ENCODE measurements around the gene COL25A1.

DNA sequence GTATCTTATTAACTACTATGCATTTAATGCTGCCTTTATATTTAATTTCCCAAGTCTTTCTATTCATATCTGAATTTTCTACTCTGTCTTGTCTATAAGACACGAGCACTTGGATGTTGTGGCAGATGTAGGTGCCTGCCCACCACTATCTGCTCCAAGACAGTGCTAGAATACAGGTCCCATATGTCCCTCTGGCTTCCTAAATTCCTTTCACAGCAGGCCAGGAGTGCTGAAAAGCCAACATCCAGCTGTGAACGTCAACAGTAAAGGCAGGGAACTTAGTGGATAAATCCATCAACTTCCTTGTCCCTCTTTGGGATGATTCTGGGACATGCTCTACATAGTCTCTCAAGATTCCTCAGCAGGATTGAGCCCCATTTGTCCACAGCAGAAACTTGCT, 294.5 kb downstream of the COL25A1 start:
- TF ChIP-seq EP300 (IDR thresholded peaks at IDR 0.05) (no peak), RARB (CRISPR knock-in tag; IDR thresholded peaks at IDR 0.05) (no peak), CTCF (IDR thresholded peaks at IDR 0.05) (no peak), ESRRA (IDR thresholded peaks at IDR 0.05; ENCODE audit: borderline replicate concordance, low read length) (no peak), FOSL2 (IDR thresholded peaks at IDR 0.05) (no peak), FOSL2 (CRISPR knock-in tag; IDR thresholded peaks at IDR 0.05) (no peak), JUN (IDR thresholded peaks at IDR 0.05) (no peak), POLR2A (IDR thresholded peaks at IDR 0.05; ENCODE audit: low read length) (no peak), CEBPB (IDR thresholded peaks at IDR 0.05) (no peak), CHD4 (IDR thresholded peaks at IDR 0.05; ENCODE audit: borderline replicate concordance) (no peak), MYC (IDR thresholded peaks at IDR 0.05; ENCODE audit: borderline replicate concordance, low read length) (no peak), ATOH8 (CRISPR knock-in tag; IDR thresholded peaks at IDR 0.05; ENCODE audit: low read depth) (no peak)
- TF ChIP-seq, protein P1, sequence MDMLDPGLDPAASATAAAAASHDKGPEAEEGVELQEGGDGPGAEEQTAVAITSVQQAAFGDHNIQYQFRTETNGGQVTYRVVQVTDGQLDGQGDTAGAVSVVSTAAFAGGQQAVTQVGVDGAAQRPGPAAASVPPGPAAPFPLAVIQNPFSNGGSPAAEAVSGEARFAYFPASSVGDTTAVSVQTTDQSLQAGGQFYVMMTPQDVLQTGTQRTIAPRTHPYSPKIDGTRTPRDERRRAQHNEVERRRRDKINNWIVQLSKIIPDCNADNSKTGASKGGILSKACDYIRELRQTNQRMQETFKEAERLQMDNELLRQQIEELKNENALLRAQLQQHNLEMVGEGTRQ (IDR thresholded peaks at IDR 0.05) = no peak
